Ascending aorta (tissue), 2 donors: ENCODE results near the gene ASAP2. TPM values are rescaled to one million over a fixed set of nuclear protein-coding genes. Genes with fewer than 3 reads are reported as not detected.

Source experiments
- DNase-seq, 2 donors: peaks; one replicate each; pipeline ENCODE4 v3.0.0-alpha.2; 2019; ENCODE audit warnings: low spot score in 2 of 2
- H3K27ac ChIP-seq, 2 donors: fragments of 200-600 bp; sonication (generic); one replicate each; pipeline ENCODE4 v1.5.1; 2016 to 2017; ENCODE audit warnings: mild to moderate bottlenecking in 1 of 2
- H3K27me3 ChIP-seq: fragments of 200-600 bp; sonication (generic); one replicate; pipeline ENCODE4 v1.5.1; 2017
- H3K36me3 ChIP-seq, 2 donors: fragments of 200-600 bp; sonication (generic); one replicate each; pipeline ENCODE4 v1.5.1; 2016
- H3K4me1 ChIP-seq, 2 donors: fragments of 200-600 bp; sonication (generic); one replicate each; pipeline ENCODE4 v1.5.1; 2016 to 2017; ENCODE audit warnings: mild to moderate bottlenecking in 1 of 2
- H3K4me3 ChIP-seq, 2 donors: fragments of 200-600 bp; sonication (generic); one replicate each; pipeline ENCODE4 v1.5.1; 2016 to 2017; ENCODE audit warnings: mild to moderate bottlenecking in 1 of 2
- H3K9me3 ChIP-seq, 2 donors: fragments of 200-600 bp; sonication (generic); one replicate each; pipeline ENCODE4 v1.5.1; 2016
- CTCF ChIP-seq, 3 experiments: fragments of 200-600 bp in 2 of 3; fragments of 450-650 bp in 1 of 3; sonication (generic) in 2 of 3; IDR thresholded peaks; one replicate each; pipeline ENCODE4 v1.5.1; 2016 to 2019; ENCODE audit warnings: antibody characterized with exemption in 3 of 3, mild to moderate bottlenecking in 1 of 3, moderate library complexity in 1 of 3
- intact Hi-C: fragments of 100-400 bp; cut with DNase I; formaldehyde crosslinking; loops from one replicate; pipeline ENCODE4 v1.15.1; 2023
- total RNA-seq: library from RNA; depleted of rRNA; stranded (reverse); fragments of >200 nt; gene quantifications from one replicate; pipeline ENCODE4 v1.1.0, GENCODE V29; 2016

The ASAP2 gene
- total RNA-seq, 1 donor from 2014 or later, result 56.9 TPM

- Histone ChIP-seq H3K27ac (peak overlapping the region; percentile 62 to 73), H3K36me3 (no peaks in the 10 kb centered on the region), H3K9me3 (no peaks in the 10 kb centered on the region), H3K4me3 (no peak overlapping the region), H3K27me3 (no peaks in the 10 kb centered on the region), H3K4me1 (peaks cover 13 to 42% of the 10 kb centered on the region in 2 donors)
- TF ChIP-seq CTCF (IDR thresholded peaks at IDR 0.05), result no peak
- DNase-seq, result peak in 1 of 2 donors; percentile 48
- intact Hi-C loops, result loop anchor here (5.0 kb wide), 1 partner anchor 37 kb away; no protein-coding TSS in a partner anchor
Observed at GRCh38 chr2:9250498-9251153, 44.0 kb downstream of the ASAP2 start.

- DNase-seq, result peak in 1 of 2 donors; percentile 85
- TF ChIP-seq CTCF (IDR thresholded peaks at IDR 0.05), result no peak
- H3K36me3 ChIP-seq, result no peaks in the 10 kb centered on the region
- no peaks in the 10 kb centered on the region for H3K9me3 ChIP-seq
- H3K27ac ChIP-seq, result peak overlapping the region; percentile 62 to 73
- intact Hi-C loops, result loop anchor here (5.0 kb wide), 1 partner anchor 36 kb away; no protein-coding TSS in a partner anchor
- H3K4me1 ChIP-seq, result peaks cover 13 to 47% of the 10 kb centered on the region in 2 donors
- H3K4me3 ChIP-seq, result peak overlapping the region in 1 of 2 donors; percentile 10
- no peaks in the 10 kb centered on the region for H3K27me3 ChIP-seq
Observed at GRCh38 chr2:9251154-9252001, 44.8 kb downstream of the ASAP2 start.

GRCh38 chr2:9252002-9252357 is 45.4 kb downstream of the ASAP2 start:
- Histone ChIP-seq H3K4me1 (peaks cover 14 to 50% of the 10 kb centered on the region in 2 donors), H3K27ac (peak overlapping the region; percentile 62 to 73), H3K4me3 (no peak overlapping the region), H3K27me3 (no peaks in the 10 kb centered on the region), H3K9me3 (no peaks in the 10 kb centered on the region), H3K36me3 (no peaks in the 10 kb centered on the region)
- intact Hi-C loops, result loop anchor here (5.0 kb wide), 1 partner anchor 35 kb away; no protein-coding TSS in a partner anchor
- DNase-seq, result peak in 1 of 2 donors; percentile 64
- no peak for TF ChIP-seq CTCF (IDR thresholded peaks at IDR 0.05)

- intact Hi-C loops, result no loop called here
- no peak overlapping the region for H3K4me3 ChIP-seq
- TF ChIP-seq CTCF (IDR thresholded peaks at IDR 0.05), result no peak
- DNase-seq, result no peak
- H3K36me3 ChIP-seq, result no peaks in the 10 kb centered on the region
- peaks cover 16 to 52% of the 10 kb centered on the region in 2 donors for H3K4me1 ChIP-seq
- no peak overlapping the region for H3K27ac ChIP-seq
- no peaks in the 10 kb centered on the region for H3K9me3 ChIP-seq
- H3K27me3 ChIP-seq, result no peaks in the 10 kb centered on the region
Observed at GRCh38 chr2:9255416-9255815, 48.8 kb downstream of the ASAP2 start.

- H3K4me1 ChIP-seq, result peaks cover 16 to 60% of the 10 kb centered on the region in 2 donors
- intact Hi-C loops, result no loop called here
Observed at GRCh38 chr2:9256147-9256546, 49.5 kb downstream of the ASAP2 start.

More at GRCh38 chr2:9256147-9256546, 49.5 kb downstream of the ASAP2 start:
- no peak for DNase-seq
- no peak for TF ChIP-seq CTCF (IDR thresholded peaks at IDR 0.05)
- peak overlapping the region in 1 of 2 donors; percentile 52 for H3K27ac ChIP-seq
- no peaks in the 10 kb centered on the region for H3K9me3 ChIP-seq
- no peaks in the 10 kb centered on the region for H3K36me3 ChIP-seq
- H3K4me3 ChIP-seq, result no peak overlapping the region
- no peaks in the 10 kb centered on the region for H3K27me3 ChIP-seq
